ENCODE measurements around the gene RSAD2. TPM values are rescaled to one million over a fixed set of nuclear protein-coding genes. Genes with fewer than 3 reads are reported as not detected.

RSAD2 gene
- total RNA-seq, 3 donors from 2014 or later, result 8.9 to 35.0 (median 12.0) TPM

- ATAC-seq (no peak), DNase-seq (no peak)
- no peaks in the 10 kb centered on the region for H3K36me3 ChIP-seq (ENCODE audit: low read depth)
- H3K9me3 ChIP-seq, result no peaks in the 10 kb centered on the region
- no peak for TF ChIP-seq CTCF (IDR thresholded peaks at IDR 0.05)
- intact Hi-C loops (cut with DNase I, micrococcal nuclease), result no loop called here
- no peak overlapping the region for H3K4me3 ChIP-seq
- no peaks in the 10 kb centered on the region for H3K4me1 ChIP-seq (ENCODE audit: low read depth)
These were observed 3.5 kb upstream of the RSAD2 start for GRCh38 chr2:6874032-6874431.

GRCh38 chr2:6876309-6876708 lies 1.3 kb upstream of the RSAD2 start:
- Histone ChIP-seq H3K4me1 (ENCODE audit: low read depth) (no peaks in the 10 kb centered on the region), H3K36me3 (ENCODE audit: low read depth) (no peaks in the 10 kb centered on the region), H3K9me3 (no peaks in the 10 kb centered on the region), H3K4me3 (no peak overlapping the region)
- DNase-seq, result no peak
- ATAC-seq, result no peak
- no peak for TF ChIP-seq CTCF (IDR thresholded peaks at IDR 0.05)
- intact Hi-C loops (cut with DNase I, micrococcal nuclease), result no loop called here

GRCh38 chr2:6878549-6878948 lies 972 bp downstream of the RSAD2 start:
- ATAC-seq, result no peak
- no peaks in the 10 kb centered on the region for H3K36me3 ChIP-seq (ENCODE audit: low read depth)
- no peaks in the 10 kb centered on the region for H3K4me1 ChIP-seq (ENCODE audit: low read depth)
- no peak for DNase-seq
- no peaks in the 10 kb centered on the region for H3K9me3 ChIP-seq
- intact Hi-C loops (cut with DNase I, micrococcal nuclease), result no loop called here
- H3K4me3 ChIP-seq, result no peak overlapping the region
- no peak for TF ChIP-seq CTCF (IDR thresholded peaks at IDR 0.05)

GRCh38 chr2:6879011-6879410 lies 1.4 kb downstream of the RSAD2 start:
- no peak overlapping the region for H3K4me3 ChIP-seq
- no peak for TF ChIP-seq CTCF (IDR thresholded peaks at IDR 0.05)
- no peak for ATAC-seq
- no peaks in the 10 kb centered on the region for H3K4me1 ChIP-seq (ENCODE audit: low read depth)
- H3K36me3 ChIP-seq (ENCODE audit: low read depth), result no peaks in the 10 kb centered on the region
- H3K9me3 ChIP-seq, result no peaks in the 10 kb centered on the region
- DNase-seq, result no peak
- intact Hi-C loops (cut with DNase I, micrococcal nuclease), result no loop called here

- Histone ChIP-seq H3K4me1 (ENCODE audit: low read depth) (no peaks in the 10 kb centered on the region), H3K4me3 (no peak overlapping the region), H3K9me3 (no peaks in the 10 kb centered on the region), H3K36me3 (ENCODE audit: low read depth) (no peaks in the 10 kb centered on the region)
- no peak for DNase-seq
- no peak for TF ChIP-seq CTCF (IDR thresholded peaks at IDR 0.05)
- ATAC-seq, result no peak
- intact Hi-C loops (cut with DNase I, micrococcal nuclease), result no loop called here
These were observed 2.7 kb downstream of the RSAD2 start for GRCh38 chr2:6880200-6880733.

GRCh38 chr2:6881046-6881445 lies 3.5 kb downstream of the RSAD2 start:
- intact Hi-C loops (cut with DNase I, micrococcal nuclease), result no loop called here
- no peak for TF ChIP-seq CTCF (IDR thresholded peaks at IDR 0.05)
- Histone ChIP-seq H3K4me1 (ENCODE audit: low read depth) (no peaks in the 10 kb centered on the region), H3K36me3 (ENCODE audit: low read depth) (no peaks in the 10 kb centered on the region), H3K4me3 (no peak overlapping the region), H3K9me3 (no peaks in the 10 kb centered on the region)
- ATAC-seq (no peak), DNase-seq (no peak)
